VCaP (cell line): Measurements from ENCODE around the gene PIWIL4.

ENCODE experiments used
- H3K27ac ChIP-seq: fragments of 450-650 bp; 2 replicates; pipeline ENCODE4 v1.5.1; 2017
- TF ChIP-seq, protein P1 (sequence below): fragments of 450-650 bp; conservative IDR thresholded peaks from 2 replicates; pipeline ENCODE4 v1.5.1; 2017; ENCODE audit warnings: mild to moderate bottlenecking, moderate library complexity

Gene PIWIL4

DNA sequence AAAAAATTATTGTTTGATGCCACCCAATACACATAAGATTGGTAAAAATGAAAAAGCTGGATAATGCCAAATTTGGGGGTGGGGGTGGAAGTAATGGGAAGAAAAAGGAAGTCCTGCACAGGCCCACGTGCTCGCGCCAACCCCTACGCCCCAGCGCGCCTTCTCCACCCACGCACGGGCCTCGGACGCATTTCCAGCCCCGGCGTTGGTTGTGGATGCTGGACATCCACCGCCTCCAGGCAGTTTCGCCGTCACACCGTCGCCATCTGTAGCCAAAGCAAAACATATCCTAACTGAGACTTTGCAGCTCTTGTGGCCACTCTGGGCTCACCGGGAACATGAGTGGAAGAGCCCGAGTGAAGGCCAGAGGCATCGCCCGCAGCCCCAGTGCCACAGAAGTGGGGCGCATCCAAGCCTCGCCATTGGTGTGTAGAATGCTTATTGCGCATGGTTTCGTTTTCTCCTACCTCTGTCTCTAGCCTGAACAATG is at the start of gene PIWIL4:
Gene PIWIL4 (plus strand): TSS at position 188 of the 490 bp plus-strand sequence. CDS start 151 bp downstream, at position 339.
- H3K27ac ChIP-seq = no peak within 1 kb of the TSS
- TF ChIP-seq, protein P1, sequence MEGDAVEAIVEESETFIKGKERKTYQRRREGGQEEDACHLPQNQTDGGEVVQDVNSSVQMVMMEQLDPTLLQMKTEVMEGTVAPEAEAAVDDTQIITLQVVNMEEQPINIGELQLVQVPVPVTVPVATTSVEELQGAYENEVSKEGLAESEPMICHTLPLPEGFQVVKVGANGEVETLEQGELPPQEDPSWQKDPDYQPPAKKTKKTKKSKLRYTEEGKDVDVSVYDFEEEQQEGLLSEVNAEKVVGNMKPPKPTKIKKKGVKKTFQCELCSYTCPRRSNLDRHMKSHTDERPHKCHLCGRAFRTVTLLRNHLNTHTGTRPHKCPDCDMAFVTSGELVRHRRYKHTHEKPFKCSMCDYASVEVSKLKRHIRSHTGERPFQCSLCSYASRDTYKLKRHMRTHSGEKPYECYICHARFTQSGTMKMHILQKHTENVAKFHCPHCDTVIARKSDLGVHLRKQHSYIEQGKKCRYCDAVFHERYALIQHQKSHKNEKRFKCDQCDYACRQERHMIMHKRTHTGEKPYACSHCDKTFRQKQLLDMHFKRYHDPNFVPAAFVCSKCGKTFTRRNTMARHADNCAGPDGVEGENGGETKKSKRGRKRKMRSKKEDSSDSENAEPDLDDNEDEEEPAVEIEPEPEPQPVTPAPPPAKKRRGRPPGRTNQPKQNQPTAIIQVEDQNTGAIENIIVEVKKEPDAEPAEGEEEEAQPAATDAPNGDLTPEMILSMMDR = no peak

DNA sequence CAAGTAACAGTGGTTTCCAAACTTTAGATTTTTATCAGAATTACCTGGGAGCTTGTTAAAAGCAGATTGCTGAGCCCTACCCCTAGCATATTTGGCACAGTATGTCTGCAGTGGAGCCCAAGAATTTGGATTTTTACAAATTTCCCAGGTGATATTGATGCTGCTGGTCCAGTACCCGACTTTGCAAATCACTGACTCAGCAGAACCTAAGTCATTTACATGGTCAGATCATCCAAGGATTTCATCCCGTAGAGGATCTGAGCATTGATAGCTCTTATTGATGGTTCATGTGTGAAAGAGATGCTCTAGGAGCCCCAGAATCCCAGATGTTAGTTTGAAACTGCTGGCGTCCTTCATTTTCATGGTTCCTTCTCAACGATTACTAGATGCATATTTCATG is 48.9 kb upstream of the PIWIL4 start:
- TF ChIP-seq, protein P1 = no peak

DNA sequence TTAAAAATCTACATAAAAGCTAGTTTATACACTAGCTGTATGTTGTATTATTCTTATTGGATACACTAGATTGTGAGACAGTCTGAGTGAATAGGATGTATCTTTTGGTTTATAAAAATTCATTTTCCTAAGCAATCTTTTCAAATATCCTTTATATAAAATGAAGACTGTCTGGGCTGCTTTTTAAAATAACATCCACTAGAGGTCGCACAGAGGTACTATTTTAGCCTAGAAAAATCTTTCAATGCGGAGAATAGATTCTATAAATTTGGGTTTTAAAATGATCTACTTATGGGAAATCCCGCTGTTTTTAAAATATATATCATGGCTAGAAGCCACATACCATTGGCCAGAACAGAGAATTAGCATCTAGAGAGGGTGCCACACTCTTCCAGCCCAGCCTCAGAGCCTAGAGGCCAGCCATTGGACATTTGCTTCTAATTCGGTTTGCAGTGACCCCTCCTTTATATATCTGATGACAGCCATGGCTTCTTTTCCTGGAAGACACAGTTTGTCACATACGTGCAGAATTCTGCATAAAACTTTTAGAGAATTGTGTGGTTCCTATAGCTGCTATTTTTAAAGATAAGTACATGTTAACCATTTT is 47.6 kb upstream of the PIWIL4 start:
- no peak overlapping the region for H3K27ac ChIP-seq
- TF ChIP-seq, protein P1 = peak; percentile 90

More for the DNA sequence above, 48.9 kb upstream of the PIWIL4 start:
- H3K27ac ChIP-seq = no peak overlapping the region

DNA sequence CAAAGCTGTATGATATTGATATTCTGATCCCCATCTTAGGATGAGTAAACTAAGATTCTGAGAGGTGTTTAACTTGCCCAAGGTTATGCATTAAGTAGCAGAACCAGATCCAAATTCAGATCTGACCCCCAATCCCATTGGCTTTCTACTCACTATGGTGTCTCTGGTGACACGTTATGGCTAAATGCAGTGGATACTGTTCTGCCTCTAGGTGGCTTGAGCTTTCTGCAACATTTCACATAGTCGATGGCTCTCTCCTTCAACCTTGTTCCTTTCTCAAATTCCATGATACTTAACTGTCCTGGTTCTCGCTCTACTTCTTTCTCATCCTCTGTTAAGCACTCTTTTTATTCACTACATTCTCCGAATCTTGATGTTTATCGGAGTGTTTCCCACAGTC is 45.5 kb upstream of the PIWIL4 start:
- TF ChIP-seq, protein P1 = peak; percentile 70

GRCh38 chr11:94524341-94524740 is 42.8 kb upstream of the PIWIL4 start:
- no peak overlapping the region for H3K27ac ChIP-seq
- TF ChIP-seq, protein P1 = no peak

More for the DNA sequence above, 45.5 kb upstream of the PIWIL4 start:
- no peak overlapping the region for H3K27ac ChIP-seq

DNA sequence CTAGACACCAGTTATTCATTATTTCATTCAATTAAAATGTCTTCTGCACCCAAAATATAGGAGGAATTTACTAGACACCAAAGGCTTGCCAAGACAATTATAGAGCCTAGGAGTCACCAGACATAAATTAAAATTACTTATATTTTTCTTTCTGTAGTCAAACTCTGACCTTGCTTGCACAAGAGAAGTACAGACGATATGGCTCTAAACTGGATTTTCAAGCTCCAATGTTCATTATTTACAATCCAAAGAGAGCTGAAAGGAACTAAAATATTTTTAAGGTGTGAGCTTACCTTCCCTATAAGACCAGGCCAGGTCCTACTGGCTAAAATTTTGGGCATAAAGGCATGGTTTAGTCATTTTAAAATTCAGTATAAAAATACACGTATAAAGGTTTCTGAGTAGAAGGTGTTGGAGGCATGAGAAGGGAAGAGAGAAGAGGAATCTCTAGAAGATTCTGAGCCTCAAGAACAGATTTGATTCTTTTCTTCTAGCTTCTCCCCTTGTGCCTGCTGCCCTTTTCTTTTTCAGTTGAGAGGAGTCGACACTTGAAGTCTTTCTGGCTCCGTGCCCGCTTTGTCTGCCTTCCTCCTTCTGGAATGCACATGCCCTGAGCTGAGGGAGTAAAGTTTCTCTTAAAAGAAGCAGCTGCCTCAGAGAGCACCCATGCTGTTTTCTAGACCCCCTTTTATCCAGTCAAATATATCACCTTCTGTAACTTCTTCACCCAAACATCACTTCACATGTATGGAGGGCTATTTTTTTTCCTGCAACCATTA is 41.4 kb upstream of the PIWIL4 start:
- H3K27ac ChIP-seq = peak overlapping the region; percentile 13
- TF ChIP-seq, protein P1 = no peak

DNA sequence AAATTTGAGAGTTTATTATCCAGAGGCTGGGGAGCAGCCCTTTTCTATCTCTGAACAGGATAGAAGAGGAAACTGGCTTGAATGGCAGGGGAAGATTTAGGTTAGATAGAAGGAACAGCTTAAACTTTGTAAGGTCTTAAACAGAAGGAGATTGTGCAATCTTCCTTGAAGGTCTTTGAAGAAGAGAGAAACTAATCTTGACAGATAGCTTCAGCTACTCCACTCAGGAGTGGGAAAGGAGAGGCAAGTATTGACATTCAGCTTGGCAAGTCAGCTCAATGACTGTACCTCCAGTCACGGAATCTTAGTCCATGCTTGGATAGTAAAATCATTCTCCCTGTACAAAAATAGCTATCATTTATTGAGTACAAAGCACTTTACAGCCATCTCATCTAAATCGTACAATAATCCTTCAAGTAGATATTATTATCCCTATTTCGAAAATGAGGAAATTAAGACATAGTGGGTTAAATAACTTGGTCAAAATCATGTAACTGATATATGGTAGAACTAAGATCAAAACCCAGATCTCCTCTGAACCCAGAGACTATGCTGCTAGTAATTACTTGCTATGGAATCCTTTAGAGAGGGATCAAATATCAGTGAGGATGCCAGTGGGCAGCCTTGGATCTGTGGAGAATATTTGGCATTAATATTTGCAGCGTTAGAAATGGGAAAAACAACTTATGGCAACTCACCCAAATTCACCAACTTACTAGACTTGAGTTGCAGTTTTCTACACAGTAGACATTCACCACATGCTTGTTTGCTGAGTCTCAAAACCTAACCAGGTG is 40.3 kb upstream of the PIWIL4 start:
- no peak overlapping the region for H3K27ac ChIP-seq
- TF ChIP-seq, protein P1 = no peak
